ENCODE data around the gene EID1. TPM values are rescaled to one million over a fixed set of nuclear protein-coding genes. Genes with fewer than 3 reads are reported as not detected.

The EID1 gene
- total RNA-seq, 1 donor from 2014 or later = 223 TPM

GRCh38 chr15:48889925-48890324 is 12.0 kb downstream of the EID1 start:
- no peak overlapping the region for H3K4me3 Mint-ChIP-seq
- no peaks in the 10 kb centered on the region for H3K27me3 Mint-ChIP-seq (ENCODE audit: low read depth)
- no peak for DNase-seq (ENCODE audit: low read depth, low spot score)
- TF ChIP-seq CTCF (conservative IDR thresholded peaks at IDR 0.05) = no peak
- H3K36me3 Mint-ChIP-seq (ENCODE audit: low read depth) = no peaks in the 10 kb centered on the region
- H3K27ac Mint-ChIP-seq (ENCODE audit: unreplicated experiment) = no peak overlapping the region
- H3K9me3 Mint-ChIP-seq = no peaks in the 10 kb centered on the region
- H3K4me1 Mint-ChIP-seq = peaks cover 17% of the 10 kb centered on the region

DNA sequence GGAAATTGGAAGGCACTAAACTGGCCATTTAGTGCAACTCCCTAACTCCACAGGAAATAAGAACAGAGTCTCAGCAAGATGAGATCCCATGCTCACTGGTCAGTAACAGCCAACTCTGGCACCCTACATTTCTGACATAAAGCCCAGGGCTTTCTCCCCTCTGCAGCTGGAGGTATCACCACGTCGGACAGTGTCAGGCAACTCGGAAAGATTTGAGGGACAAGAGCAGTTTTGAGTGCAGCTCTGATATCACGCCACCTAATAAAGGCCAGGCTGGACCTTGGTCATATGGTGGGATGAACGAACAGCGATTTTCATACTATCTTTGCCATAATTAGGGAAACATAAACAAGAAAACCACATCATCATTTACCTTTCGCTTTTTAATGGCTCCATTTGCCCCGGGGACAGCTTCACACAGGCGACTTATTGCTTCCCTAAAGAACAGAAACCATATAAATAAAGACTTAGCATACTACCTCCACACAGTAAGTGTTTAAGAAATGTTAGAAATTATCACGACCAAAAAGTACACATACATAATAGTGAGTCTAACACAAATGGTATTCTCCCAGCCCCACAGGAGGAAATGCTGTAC is 12.5 kb downstream of the EID1 start:
- Mint-ChIP-seq H3K27me3 (ENCODE audit: low read depth) (no peaks in the 10 kb centered on the region), H3K36me3 (ENCODE audit: low read depth) (no peaks in the 10 kb centered on the region), H3K4me3 (no peak overlapping the region), H3K4me1 (peaks cover 17% of the 10 kb centered on the region), H3K9me3 (no peaks in the 10 kb centered on the region), H3K27ac (ENCODE audit: unreplicated experiment) (no peak overlapping the region)
- no peak for TF ChIP-seq CTCF (conservative IDR thresholded peaks at IDR 0.05)
- DNase-seq (ENCODE audit: low read depth, low spot score) = no peak

DNA sequence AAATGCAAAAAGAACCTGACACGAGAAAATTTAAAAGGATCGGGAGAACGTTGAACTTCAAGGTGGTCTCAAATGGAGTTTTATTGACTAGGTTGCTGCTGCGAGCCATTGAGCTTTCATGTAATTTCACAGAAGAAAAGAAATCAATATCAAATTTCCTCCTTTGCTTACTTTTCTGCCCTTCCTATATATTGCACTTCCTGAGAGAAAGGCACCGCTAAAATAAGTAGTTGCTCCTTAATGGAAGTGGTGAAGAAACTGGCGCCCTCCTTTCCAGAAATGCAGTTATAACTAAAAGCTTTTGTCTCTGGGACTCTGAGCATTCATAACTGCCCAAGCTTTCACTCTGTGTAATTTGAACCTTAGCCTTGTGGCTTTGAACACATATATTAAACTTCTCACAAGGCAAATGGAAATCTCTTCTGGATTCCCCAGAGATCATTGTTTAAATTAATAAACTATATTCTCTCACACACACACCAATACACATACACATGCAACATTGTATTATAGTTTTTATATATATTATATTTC is 13.4 kb downstream of the EID1 start:
- no peaks in the 10 kb centered on the region for H3K36me3 Mint-ChIP-seq (ENCODE audit: low read depth)

GRCh38 chr15:48893311-48893710 is 15.4 kb downstream of the EID1 start:
- Mint-ChIP-seq H3K4me1 (peaks cover 37% of the 10 kb centered on the region), H3K27ac (ENCODE audit: unreplicated experiment) (no peak overlapping the region)
- no peak for TF ChIP-seq CTCF (conservative IDR thresholded peaks at IDR 0.05)

More for the DNA sequence above, 13.4 kb downstream of the EID1 start:
- no peaks in the 10 kb centered on the region for H3K27me3 Mint-ChIP-seq (ENCODE audit: low read depth)
- H3K9me3 Mint-ChIP-seq = no peaks in the 10 kb centered on the region
- H3K27ac Mint-ChIP-seq (ENCODE audit: unreplicated experiment) = no peak overlapping the region
- no peak for DNase-seq (ENCODE audit: low read depth, low spot score)
- no peak overlapping the region for H3K4me3 Mint-ChIP-seq
- peaks cover 17% of the 10 kb centered on the region for H3K4me1 Mint-ChIP-seq
- no peak for TF ChIP-seq CTCF (conservative IDR thresholded peaks at IDR 0.05)

DNA sequence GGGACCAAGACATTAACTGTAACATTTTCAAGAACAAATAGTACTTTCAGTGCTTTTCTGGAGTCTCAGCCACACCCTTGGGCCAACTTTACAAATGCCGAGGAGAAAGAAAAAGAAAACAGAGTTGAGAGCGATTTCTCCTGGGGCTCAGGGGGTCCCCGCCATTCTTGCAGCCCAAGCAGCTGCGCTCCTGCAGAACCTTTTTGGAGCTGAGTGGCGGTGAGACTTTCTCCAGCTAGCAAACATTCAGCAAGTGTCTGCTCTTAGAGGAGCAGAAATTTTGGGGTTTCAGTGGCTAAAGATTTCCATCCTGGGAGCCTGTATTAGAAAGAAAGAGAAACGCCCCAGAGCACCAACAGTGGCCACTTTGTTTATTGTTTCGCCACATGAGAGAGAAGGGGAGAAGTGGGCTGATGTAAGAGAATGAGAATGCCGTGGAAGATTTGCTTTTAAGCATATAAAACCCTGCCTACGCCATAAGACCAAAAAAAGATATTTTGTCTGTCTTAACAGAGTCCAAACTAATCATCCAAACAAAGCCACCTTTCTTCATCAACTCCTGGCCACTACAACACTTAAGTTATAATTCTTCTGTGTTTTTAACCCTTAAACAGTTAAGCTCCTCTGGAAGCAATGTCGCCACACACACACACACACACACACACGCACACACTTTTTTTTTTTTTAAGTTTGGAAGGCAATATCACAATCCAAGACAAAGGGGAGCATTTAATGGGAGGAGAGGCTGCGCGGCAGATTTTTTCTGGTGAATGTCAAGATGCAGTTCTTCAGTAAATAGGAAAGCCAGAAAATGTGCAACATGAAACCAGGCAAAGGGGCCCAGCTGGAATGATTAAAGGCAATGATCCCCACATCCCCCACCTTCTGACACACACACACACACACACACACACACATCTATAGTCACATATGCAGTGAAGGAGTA is 19.2 kb downstream of the EID1 start:
- peaks cover 35% of the 10 kb centered on the region for H3K4me1 Mint-ChIP-seq

More at GRCh38 chr15:48893311-48893710, 15.4 kb downstream of the EID1 start:
- Mint-ChIP-seq H3K27me3 (ENCODE audit: low read depth) (no peaks in the 10 kb centered on the region), H3K9me3 (no peaks in the 10 kb centered on the region), H3K36me3 (ENCODE audit: low read depth) (no peaks in the 10 kb centered on the region), H3K4me3 (no peak overlapping the region)
- DNase-seq (ENCODE audit: low read depth, low spot score) = no peak

More for the DNA sequence above, 19.2 kb downstream of the EID1 start:
- Mint-ChIP-seq H3K9me3 (no peaks in the 10 kb centered on the region), H3K27me3 (ENCODE audit: low read depth) (no peaks in the 10 kb centered on the region), H3K27ac (ENCODE audit: unreplicated experiment) (peak overlapping the region; percentile 96), H3K36me3 (ENCODE audit: low read depth) (no peaks in the 10 kb centered on the region), H3K4me3 (peak overlapping the region; percentile 68)
- TF ChIP-seq CTCF (conservative IDR thresholded peaks at IDR 0.05) = no peak
- peak; percentile 39 for DNase-seq (ENCODE audit: low read depth, low spot score)

All from neural crest cell (in vitro differentiated cells).